Smooth muscle cell of trachea (primary cell): ENCODE data around the gene CRK. TPM values are rescaled to one million over a fixed set of nuclear protein-coding genes. Genes with fewer than 3 reads are reported as not detected.

Experiments
- total RNA-seq: library from RNA; depleted of rRNA; stranded (reverse); fragments of >200 nt; gene quantifications from 2 replicates; pipeline ENCODE4 v1.2.1, GENCODE V29; 2014

The CRK gene
- 120 and 140 TPM in 2 replicates for total RNA-seq

GRCh38 chr17:1455797-1456599 lies at the start of gene CRK:
Gene CRK, minus strand, starts transcription at chr17:1456232. Its CDS starts 115 bp downstream, at chr17:1456117.

GRCh38 chr17:1492249-1493206 lies 36.5 kb upstream of the CRK start, which contains the start of gene MYO1C:
Gene MYO1C, minus strand, starts transcription at chr17:1492686. Its CDS starts 199 bp downstream, at chr17:1492487.

GRCh38 chr17:1399679-1400512 lies 56.1 kb downstream of the CRK start, which contains the start of gene YWHAE:
Gene YWHAE, minus strand, starts transcription at chr17:1400222. Its CDS starts 112 bp downstream, at chr17:1400110.

Other genes starting within 250 kb of the CRK start
- not detected in 2 replicates for gene BHLHA9, start 185.8 kb downstream of the CRK start, total RNA-seq
- gene TRARG1, start 176.6 kb downstream of the CRK start, total RNA-seq, result not detected in 2 replicates
- 484 and 909 TPM in 2 replicates for gene YWHAE, start 56.0 kb downstream of the CRK start, total RNA-seq
- 201 and 218 TPM in 2 replicates for gene MYO1C, start 36.5 kb upstream of the CRK start, total RNA-seq
- gene INPP5K, start 60.4 kb upstream of the CRK start, total RNA-seq, result 30.1 and 41.4 TPM in 2 replicates
- gene PITPNA, start 106.6 kb upstream of the CRK start, total RNA-seq, result 18.4 and 18.8 TPM in 2 replicates
- 4.5 and 14.9 TPM in 2 replicates for gene SLC43A2, start 172.6 kb upstream of the CRK start, total RNA-seq
- gene SCARF1, start 189.5 kb upstream of the CRK start, total RNA-seq, result 0.73 and 0.83 TPM in 2 replicates
- gene RILP, start 193.6 kb upstream of the CRK start, total RNA-seq, result 8.0 and 13.9 TPM in 2 replicates
- 117 and 150 TPM in 2 replicates for gene PRPF8, start 228.6 kb upstream of the CRK start, total RNA-seq